ENCODE results near the gene PXDN. TPM values are rescaled to one million over a fixed set of nuclear protein-coding genes. Genes with fewer than 3 reads are reported as not detected.
"Not testable (repeated sequence)": the region's sequence is repeated elsewhere in the genome, so short reads cannot be mapped to it uniquely, and the experiment has no call there.

PXDN gene
- total RNA-seq, 2 donors from 2014 or later: not detected

DNA sequence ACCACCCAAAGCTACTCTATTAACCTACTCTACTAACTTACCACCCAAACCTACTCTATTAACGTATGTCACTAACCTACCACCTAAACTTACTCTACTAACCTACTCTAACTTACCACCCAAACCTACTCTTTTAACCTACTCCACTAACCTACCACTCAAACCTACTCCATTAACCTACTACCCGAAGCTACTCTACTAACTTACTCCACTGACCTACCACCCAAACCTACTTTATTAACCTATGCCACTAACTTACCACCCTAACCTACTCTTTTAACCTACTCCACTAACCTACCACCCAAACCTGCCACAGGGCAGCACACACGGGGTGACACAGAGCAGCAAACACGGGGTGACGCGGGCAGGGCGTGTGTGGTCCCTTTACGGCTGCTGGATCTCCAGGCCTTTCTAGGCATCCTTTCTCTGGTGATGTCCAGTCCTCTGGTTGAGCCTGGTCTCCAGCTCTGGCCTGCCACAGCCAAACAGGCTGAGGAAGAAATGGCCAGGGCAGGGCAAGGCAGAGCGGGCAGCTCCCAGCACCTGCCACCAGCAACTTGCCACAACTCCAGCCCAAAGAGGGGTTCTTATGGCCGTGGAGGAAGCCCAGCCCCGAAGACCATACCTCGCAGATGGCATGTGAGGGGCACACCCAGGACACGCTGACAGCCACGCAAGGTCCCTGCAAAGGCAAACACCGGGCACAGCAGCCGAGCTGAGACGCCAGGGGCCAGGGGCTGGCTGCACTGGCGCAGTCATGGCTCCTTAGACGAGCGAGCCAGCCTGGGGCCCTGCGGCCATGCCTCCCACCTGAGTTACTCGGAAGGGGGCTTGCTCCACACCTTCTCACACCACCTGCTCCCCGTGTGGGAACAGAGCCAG lies 25.7 kb downstream of the PXDN start:
- Mint-ChIP-seq H3K36me3 (ENCODE audit: low read depth) (no peaks in the 10 kb centered on the region), H3K9me3 (peaks cover 9% of the 10 kb centered on the region), H3K27ac (no peak overlapping the region), H3K4me3 (no peak overlapping the region), H3K4me1 (no peaks in the 10 kb centered on the region), H3K27me3 (peaks cover 9% of the 10 kb centered on the region)
- ATAC-seq (replicated peaks): no peak

DNA sequence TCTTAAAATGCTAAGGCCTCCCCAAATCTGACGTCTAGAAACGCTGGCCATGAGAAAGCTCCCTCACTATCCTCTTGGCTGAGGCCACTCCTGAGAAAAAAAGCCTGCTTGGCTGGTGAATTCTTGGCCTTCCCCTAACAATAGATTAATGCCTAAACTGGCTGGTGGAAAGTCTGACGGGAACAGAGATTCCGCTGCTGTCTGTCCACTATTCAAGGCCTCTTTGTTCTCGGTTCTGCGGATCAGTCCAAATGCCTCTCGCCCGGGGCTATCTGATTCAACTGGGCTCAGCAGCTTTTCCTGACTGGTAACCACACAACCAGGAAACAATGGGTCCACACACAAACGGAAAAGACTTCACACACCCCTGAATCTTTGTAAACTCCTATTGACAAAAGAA lies 27.2 kb downstream of the PXDN start:
- ATAC-seq (replicated peaks): no peak
- Mint-ChIP-seq H3K27me3 (peaks cover 9% of the 10 kb centered on the region), H3K36me3 (ENCODE audit: low read depth) (no peaks in the 10 kb centered on the region), H3K4me3 (no peak overlapping the region), H3K4me1 (no peaks in the 10 kb centered on the region), H3K9me3 (peaks cover 9% of the 10 kb centered on the region), H3K27ac (no peak overlapping the region)

GRCh38 chr2:1716441-1716840 lies 27.9 kb downstream of the PXDN start:
- Mint-ChIP-seq H3K27me3 (peaks cover 9% of the 10 kb centered on the region), H3K4me3 (no peak overlapping the region), H3K36me3 (ENCODE audit: low read depth) (no peaks in the 10 kb centered on the region), H3K27ac (no peak overlapping the region), H3K4me1 (no peaks in the 10 kb centered on the region), H3K9me3 (peaks cover 9% of the 10 kb centered on the region)
- ATAC-seq (replicated peaks): no peak

GRCh38 chr2:1716014-1716305 lies 28.4 kb downstream of the PXDN start:
- not testable (repeated sequence) for H3K27ac Mint-ChIP-seq; H3K27me3 Mint-ChIP-seq; H3K36me3 Mint-ChIP-seq (ENCODE audit: low read depth); H3K4me1 Mint-ChIP-seq; ATAC-seq (replicated peaks); H3K9me3 Mint-ChIP-seq; H3K4me3 Mint-ChIP-seq

DNA sequence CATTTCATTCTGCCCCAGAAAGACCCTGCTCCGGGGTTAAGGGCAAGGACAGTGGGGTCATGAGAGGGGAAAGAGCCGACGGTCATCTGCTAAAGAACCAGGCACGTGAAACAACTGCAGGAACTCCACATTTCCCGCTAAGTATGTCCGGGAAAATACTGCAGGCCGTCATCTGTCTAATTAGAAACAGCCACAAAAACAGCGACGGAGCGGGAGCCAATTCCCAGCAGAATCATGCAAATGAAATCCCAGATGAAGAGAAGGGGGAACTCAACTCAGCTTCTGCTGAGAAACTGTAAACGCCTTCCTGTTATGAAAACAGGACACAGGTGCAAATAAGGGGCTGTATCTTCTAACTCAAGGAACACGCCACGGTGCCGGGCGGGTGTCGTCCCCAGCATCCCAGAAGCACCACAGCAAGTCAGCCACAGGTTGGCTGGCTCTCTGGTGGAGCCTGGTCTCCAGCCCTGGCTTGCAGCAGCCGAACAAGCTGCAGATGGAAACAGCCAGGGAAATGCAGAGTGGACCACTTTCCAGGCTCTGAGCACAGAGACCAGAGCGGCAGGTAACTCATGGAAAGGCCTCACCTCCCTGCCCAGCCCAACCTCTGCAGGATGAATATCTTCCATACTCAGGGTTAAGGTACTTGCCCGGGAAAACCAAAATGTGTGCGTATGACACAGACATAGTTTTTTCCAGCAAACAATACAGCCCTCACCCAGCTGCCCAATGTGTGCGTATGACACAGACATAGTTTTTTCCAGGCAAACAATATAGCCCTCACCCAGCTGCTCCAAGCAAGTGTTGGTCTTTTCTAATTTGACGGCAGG lies 28.9 kb downstream of the PXDN start:
- Mint-ChIP-seq H3K9me3 (peaks cover 9% of the 10 kb centered on the region), H3K4me3 (no peak overlapping the region), H3K27ac (no peak overlapping the region), H3K4me1 (no peaks in the 10 kb centered on the region), H3K36me3 (ENCODE audit: low read depth) (no peaks in the 10 kb centered on the region), H3K27me3 (peaks cover 7% of the 10 kb centered on the region)
- ATAC-seq (replicated peaks): no peak

GRCh38 chr2:1714291-1715064 lies 29.8 kb downstream of the PXDN start:
- Mint-ChIP-seq H3K27me3 (peaks cover 6% of the 10 kb centered on the region), H3K9me3 (peaks cover 9% of the 10 kb centered on the region), H3K4me1 (no peaks in the 10 kb centered on the region), H3K27ac (no peak overlapping the region), H3K36me3 (ENCODE audit: low read depth) (no peaks in the 10 kb centered on the region), H3K4me3 (no peak overlapping the region)
- ATAC-seq (replicated peaks): no peak

- no peaks in the 10 kb centered on the region for H3K36me3 Mint-ChIP-seq (ENCODE audit: low read depth)
- H3K27ac Mint-ChIP-seq: no peak overlapping the region
- no peak for ATAC-seq (replicated peaks)
- no peak overlapping the region for H3K4me3 Mint-ChIP-seq
- peaks cover 6% of the 10 kb centered on the region for H3K27me3 Mint-ChIP-seq
- H3K9me3 Mint-ChIP-seq: peaks cover 9% of the 10 kb centered on the region
- no peaks in the 10 kb centered on the region for H3K4me1 Mint-ChIP-seq
Observed at GRCh38 chr2:1713839-1714236, 30.5 kb downstream of the PXDN start.

DNA sequence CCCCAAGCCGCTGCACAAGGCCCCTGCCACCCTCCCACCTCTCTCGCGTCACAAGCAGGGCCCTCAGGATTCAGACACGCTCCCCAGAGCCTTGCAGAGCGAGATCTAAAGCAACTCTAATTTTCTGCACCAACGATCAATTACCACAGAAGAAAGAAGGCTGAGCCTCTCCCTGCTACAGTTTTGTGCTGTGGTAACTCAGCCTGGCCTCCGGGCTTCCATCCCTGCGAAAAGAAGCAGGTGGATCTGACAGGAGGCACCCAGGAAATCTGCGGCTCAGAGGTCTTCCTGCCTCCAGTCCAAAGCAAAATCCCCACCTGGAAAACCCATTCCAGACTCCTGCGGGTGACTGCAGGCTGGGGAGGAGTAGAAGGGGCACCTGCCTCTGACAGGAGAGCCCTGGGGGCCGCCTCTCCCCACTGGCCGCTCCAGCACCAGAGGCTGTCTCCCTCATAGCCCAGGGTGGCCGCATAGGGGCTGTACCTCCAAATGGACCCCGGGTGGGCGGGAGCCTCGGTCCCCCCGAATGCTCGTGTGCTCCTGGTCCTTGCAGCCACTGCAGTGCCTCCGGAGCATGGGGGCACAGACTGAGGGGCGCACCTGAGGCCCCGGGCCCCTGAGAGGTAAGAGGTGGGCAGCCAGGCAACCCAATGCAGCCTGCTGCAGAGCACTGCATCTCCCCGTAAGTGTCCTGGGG lies 31.0 kb downstream of the PXDN start:
- Mint-ChIP-seq H3K4me3 (no peak overlapping the region), H3K36me3 (ENCODE audit: low read depth) (no peaks in the 10 kb centered on the region), H3K27me3 (peaks cover 4% of the 10 kb centered on the region), H3K27ac (no peak overlapping the region), H3K4me1 (no peaks in the 10 kb centered on the region), H3K9me3 (peaks cover 7% of the 10 kb centered on the region)
- ATAC-seq (replicated peaks): no peak

DNA sequence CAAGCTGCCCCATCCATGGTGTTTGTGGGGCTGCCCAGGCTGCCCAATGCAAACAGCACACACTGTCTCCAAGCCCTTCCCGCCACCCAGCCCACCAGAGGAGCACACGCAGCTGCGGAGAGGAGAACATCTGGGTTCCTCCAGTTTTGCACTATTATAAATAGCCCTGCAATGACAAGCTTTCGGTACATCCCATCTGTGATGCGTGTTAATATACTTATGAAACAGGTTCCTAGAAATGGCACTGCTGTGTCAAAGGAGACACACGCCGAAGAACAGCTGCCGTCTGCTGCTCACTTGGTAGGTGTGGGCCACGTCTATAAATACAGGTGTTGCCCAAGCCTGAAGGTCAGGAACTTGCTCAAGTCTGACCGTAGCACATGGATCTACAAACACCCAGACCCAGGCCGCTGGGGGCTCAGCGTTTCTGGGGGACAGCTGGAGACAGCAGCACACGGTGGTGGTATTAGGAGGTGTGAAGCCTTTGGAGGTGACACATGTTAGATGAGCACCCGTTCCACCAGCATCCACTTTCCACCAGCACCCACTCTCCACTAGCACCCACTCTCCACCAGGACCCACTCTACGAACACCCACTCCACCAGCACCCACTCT lies 34.3 kb downstream of the PXDN start:
- ATAC-seq (replicated peaks): no peak
- Mint-ChIP-seq H3K9me3 (no peaks in the 10 kb centered on the region), H3K4me3 (no peak overlapping the region), H3K4me1 (no peaks in the 10 kb centered on the region), H3K27me3 (peaks cover 3% of the 10 kb centered on the region), H3K36me3 (ENCODE audit: low read depth) (no peaks in the 10 kb centered on the region), H3K27ac (no peak overlapping the region)

DNA sequence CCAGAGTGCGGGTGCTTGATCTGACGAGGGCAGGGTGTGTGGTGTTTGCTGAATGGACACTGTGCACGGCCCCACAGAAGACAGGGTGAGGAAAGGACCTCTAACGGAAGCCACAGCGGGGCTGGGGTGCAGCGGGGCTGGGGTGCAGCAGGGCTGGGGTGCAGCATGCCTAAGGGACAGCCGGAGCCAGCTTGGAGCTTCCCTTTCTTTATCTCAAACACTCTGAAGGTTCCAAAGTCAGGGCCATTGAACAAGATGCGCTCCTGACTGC lies 35.0 kb downstream of the PXDN start:
- no peaks in the 10 kb centered on the region for H3K4me1 Mint-ChIP-seq
- H3K36me3 Mint-ChIP-seq (ENCODE audit: low read depth): no peaks in the 10 kb centered on the region
- H3K4me3 Mint-ChIP-seq: no peak overlapping the region
- peaks cover 3% of the 10 kb centered on the region for H3K27me3 Mint-ChIP-seq
- H3K27ac Mint-ChIP-seq: no peak overlapping the region
- ATAC-seq (replicated peaks): no peak
- H3K9me3 Mint-ChIP-seq: no peaks in the 10 kb centered on the region

GRCh38 chr2:1708476-1709334 lies 35.6 kb downstream of the PXDN start:
- no peak overlapping the region for H3K4me3 Mint-ChIP-seq
- H3K4me1 Mint-ChIP-seq: no peaks in the 10 kb centered on the region
- H3K27ac Mint-ChIP-seq: no peak overlapping the region
- H3K27me3 Mint-ChIP-seq: peaks cover 3% of the 10 kb centered on the region
- no peaks in the 10 kb centered on the region for H3K9me3 Mint-ChIP-seq
- no peak for ATAC-seq (replicated peaks)
- no peaks in the 10 kb centered on the region for H3K36me3 Mint-ChIP-seq (ENCODE audit: low read depth)

- H3K27ac Mint-ChIP-seq: no peak overlapping the region
- no peak overlapping the region for H3K4me3 Mint-ChIP-seq
- H3K4me1 Mint-ChIP-seq: no peaks in the 10 kb centered on the region
- H3K27me3 Mint-ChIP-seq: peaks cover 3% of the 10 kb centered on the region
- no peaks in the 10 kb centered on the region for H3K9me3 Mint-ChIP-seq
- H3K36me3 Mint-ChIP-seq (ENCODE audit: low read depth): no peaks in the 10 kb centered on the region
- ATAC-seq (replicated peaks): no peak
Observed at GRCh38 chr2:1707771-1708418, 36.4 kb downstream of the PXDN start.
